Activated CD4-positive, alpha-beta T cell treated with anti-CD3 and anti-CD28 coated beads, Interleukin-2, amount 50 U/mL, for 16 hours (primary cell): Measurements from ENCODE around the gene KRTAP10-2.
"Not testable (repeated sequence)": the region's sequence is repeated elsewhere in the genome, so short reads cannot be mapped to it uniquely, and the experiment has no call there.

Source experiments
- DNase-seq: peaks from one replicate; pipeline ENCODE4 v3.0.0-alpha.2; 2020

Gene KRTAP10-2

DNA sequence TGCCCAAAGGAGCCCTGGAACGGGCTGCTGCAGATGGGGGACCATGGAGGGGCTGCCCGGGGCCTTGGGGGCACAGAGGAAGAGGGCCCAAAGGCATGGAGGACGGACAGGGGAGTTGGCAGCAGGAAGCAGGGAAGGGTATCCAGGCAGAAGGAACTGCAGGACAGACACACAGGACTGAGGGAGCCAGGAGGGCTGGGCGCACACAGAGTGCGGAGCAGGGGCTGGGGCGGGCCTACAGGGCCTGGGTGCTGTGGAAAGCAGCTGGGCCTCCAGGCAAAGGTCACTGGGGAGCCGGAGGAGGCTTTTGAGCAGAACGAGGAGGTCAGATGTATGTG is 39.4 kb downstream of the KRTAP10-2 start:
- no peak for DNase-seq

DNA sequence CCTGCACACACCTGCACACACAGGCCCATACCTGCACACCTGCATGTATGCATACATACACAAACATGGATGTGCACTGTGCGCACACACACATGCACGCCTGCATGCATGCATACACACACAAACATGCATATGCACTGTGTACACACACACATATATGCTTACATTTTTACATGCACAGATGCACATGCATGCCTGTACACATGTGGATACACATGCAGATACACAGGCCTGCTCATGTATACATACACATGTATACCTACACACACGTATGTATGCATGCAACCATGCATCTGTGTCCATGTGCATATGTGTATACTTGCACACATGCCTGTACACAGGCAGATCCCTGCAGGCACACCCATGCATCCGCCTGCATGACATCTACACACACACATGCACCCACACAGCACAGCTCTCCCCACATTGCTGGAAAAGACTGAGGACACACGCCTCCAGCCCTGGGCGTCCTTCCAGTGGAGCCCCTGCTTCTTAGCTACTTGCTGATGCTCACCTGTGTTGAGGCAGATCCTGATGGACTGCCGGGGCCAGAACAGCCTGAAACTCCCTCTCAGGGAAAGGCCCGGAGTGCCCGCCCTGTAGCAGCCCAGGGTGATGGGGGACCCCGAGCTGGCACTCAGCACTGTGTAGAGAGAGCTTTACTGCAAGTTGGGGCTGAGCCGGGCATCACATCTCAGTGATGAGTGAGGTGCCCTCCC is 39.9 kb downstream of the KRTAP10-2 start:
- DNase-seq = no peak

DNA sequence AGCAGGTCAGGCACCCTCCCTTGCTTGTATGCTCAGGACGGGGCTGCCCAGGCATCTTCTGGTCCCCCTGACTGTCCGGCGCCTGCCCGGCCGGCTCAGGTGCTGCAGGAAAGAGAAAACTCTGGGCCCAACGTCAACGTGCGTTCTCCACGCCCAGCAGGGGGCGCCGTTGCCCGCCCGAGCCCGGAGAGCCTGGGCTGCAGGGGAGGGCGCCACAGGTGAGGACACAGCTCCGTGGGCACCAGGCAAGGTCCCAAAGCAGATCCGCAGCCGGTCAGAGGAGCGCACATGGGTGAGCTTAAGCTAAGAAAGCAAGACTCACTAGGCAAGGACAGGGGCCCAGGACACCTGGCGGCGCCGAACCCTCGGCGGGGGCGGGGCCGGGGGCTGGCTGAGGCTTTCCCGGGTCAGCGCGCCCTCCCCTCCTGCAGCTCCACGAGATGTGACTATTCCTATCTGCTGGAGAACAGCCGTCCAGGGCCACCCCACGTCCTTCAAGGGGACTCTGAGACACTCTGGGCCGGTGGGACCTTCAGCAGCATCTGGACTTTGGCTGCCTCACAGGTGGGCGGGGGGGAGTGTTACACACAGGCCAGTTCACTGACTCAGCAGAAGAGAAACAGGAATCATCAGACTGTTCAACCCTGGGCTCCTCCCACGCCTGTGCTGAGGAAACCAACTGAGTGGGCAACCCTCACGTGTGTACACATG is 40.6 kb downstream of the KRTAP10-2 start:
- peak; percentile 65 for DNase-seq

DNA sequence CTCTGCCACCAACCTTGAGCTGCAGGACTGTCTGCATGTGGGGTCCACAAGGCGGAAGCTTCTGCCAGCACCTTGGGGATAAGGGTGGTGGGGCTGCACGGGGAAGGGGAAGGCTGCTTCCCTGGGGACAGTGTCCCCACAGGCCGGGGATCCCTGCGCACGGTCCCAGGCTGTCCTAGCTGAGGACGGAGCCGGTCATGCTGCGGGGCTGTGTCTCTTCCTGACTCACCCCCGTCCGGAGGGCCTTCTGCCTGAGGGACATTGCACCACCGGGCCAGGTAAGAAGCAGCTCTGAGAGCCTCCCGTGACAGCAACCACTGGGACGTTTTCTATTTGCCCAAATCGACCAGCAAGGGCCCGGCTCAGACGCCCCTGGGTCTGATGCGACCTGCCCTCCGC is 41.2 kb downstream of the KRTAP10-2 start:
- DNase-seq = no peak

DNA sequence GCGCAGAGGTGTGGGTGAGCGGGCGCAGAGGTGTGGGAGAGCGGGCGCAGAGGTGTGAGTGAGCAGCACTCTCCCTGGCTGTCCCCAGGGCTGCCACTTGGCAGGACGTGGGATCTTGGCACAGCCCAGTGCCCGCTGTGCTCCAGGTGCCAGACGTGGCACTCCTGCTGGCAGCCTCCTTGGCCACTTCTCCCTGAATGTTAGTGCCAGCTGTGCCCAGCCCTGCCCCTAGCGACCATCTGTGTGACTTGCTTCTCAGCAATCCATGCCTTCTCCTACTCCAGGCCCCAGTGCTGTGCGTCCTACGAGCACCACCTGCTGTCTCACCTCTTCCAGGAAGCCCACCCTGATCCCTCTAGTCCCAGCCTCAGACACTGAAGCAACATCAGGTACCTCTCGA is 41.8 kb downstream of the KRTAP10-2 start:
- DNase-seq = no peak

DNA sequence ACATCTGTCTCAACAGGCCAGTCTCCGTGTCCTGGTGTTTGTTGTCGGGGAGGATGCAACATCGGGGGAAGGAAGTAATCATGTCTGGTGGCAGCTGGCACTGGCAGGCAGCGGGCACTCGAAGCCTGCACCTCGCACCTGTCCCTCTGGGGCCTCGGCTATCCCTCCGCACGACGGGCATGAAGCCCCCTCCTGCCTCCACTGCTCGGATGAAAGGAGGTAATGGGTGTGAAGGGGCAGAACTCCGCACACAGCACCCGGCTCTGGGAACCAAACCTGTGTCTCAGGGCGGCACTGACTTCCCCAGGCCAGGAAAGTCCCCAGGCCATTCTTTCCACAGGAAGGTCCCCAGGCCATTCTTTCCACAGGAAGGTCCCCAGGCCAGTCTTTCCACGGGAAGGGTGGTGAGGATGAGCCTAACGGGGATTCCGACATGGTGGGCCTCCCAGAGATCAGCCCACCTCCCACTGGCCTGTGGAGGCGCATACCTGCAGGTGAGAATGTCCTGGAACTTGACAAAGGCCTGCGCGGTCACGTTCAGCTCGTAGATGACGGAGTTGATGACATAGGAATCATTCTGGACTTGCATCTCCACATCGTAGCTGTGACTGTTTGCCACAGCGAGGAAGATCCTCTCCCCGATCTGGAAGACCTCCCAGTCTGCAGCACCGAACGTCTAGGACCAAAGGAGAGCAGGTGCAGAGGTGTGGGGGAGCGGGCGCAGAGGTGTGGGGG is 42.4 kb downstream of the KRTAP10-2 start:
- no peak for DNase-seq

DNA sequence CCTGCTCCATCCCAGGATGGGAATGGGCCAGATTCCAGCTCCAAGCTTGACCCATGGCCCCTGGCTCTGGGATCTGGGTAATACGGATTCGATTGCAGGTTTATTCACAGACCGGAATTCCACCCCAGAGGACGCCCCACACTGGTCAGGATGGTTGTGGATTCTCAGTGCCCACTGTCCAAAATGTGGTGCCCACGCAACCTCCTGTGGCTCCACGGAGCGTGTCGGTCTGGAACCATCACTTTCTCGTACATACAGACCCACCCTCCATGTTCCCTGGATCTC is 42.9 kb downstream of the KRTAP10-2 start:
- no peak for DNase-seq

DNA sequence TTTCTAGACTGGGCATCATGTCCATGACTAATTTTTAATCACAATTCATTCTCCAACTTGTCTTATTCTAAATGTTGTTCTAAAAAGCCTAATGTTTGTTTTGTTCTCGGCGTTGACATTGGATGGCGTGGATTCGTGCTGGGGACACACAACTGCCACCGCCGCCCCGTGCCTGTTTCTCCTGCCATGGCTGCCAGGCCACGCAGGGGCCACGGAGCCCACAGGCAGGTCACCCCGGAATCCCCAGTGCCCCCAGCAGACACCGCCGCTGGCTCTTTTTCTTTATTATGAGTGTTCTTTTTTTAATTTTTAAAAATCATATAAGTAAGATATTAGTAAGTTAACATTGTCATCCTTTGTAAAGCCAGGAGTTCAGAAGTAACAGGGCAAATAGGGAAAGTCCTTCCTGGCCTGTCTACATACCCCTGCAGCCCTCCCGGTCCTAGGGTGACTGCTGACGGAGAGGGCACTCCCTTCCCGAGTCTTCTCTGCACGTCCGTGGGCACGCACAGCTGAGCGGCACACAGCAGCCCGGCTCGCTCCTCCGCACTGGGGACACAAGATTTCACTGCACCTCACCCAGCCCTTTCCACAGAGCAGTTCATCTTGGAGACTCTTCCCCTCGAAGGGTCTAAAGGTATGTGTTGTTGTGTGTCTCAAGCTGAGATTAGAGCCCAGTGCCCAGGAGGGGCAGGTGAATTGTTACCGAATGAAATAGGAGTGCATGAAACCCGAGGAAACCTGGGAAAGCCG is 43.5 kb downstream of the KRTAP10-2 start:
- DNase-seq = no peak

DNA sequence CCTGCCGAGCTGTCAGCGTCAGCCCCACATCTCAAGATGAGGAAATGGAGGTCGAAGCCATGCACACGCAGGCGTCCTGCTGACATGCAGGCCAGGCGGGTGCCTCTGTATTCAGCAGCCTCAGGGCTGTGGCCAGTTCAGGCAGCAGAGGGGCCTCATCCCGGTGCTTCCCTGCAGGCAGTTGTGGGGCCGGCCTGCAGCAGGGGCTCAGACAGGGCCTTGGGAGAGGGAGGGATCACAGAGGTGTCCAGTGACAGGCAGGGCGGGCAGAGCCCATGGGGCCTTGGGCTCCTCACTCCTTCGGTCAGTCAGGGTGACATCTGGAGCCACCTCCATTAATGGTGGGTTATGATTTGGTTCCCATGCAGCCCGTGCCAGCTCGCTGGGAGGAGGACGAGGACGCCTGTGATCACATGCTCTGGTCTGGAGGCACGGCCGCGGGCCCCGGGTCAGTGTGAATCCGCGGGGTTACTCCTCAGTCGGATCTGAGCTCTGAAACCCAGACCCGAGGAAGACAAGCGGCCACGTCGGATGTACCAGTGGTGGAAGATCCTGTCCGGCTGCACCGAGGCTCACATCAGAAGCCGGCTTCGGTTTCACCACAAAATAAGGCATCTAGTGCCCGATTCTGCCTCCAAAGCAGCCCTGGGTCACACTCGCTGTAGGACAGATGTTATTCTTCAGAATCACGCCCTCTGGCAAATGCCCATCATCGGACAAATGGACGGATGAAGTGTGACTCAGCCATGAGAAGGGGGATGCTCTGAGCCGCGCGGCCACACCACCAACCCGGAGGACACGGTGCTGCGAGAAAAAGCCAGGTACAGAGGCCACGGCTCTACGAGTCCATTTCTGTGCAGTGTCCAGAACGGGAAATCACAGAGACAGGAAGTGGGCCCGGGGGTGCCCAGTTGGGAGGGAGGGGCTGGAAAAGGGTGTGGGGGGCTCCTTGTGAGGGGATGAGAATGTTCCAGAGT is 44.7 kb downstream of the KRTAP10-2 start:
- DNase-seq = no peak

DNA sequence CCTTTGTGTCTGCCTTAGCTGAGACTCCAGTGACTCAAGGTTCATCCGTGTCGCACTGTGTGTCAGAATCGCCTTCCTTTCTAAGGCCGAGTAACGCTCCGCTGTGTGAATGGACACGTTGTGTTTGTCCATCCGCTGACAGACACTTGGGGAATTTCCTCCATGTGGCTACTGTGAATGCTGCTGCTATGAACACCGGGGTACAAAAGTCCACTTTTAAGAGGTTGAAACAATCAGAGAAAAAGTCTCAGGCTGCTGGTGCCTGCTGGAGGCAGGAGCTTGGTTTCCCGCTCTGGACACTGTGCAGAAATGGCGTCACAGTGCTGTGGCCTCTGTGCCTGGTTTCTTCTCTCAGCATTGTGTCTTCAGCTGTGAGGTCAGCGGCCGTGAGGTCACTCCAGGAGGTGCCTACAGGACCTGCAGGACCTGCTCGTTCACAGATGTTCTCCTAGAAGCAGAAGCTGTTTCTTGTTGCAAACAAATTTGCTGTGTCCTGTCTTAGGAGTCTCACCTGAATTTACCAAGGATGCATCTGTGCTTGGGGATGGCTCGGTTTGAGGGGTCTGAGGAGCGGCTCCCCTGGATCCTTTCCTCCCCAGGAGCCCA is 45.5 kb downstream of the KRTAP10-2 start:
- no peak for DNase-seq

DNA sequence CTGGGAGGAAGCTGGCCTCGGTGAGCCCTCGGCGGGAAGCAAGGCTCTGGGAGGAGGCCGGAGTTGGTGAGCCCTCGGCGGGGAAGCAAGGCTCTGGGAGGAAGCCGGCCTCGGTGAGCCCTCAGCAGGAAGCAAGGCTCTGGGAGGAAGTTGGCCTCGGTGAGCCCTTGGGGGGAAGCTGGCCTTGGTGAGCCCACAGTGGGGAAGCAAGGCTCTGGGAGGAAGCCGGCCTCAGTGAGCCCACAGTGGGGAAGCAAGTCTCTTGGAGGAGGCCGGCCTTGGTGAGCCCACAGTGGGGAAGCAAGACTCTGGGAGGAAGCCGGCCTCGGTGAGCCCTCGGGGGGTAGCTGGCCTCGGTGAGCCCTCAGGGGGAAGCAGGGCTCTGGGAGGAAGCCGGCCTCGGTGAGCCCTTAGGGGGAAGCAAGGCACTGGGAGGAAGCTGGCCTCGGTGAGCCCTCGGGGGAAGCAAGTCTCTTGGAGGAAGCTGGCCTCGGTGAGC is 47.4 kb downstream of the KRTAP10-2 start:
- DNase-seq = no peak

DNA sequence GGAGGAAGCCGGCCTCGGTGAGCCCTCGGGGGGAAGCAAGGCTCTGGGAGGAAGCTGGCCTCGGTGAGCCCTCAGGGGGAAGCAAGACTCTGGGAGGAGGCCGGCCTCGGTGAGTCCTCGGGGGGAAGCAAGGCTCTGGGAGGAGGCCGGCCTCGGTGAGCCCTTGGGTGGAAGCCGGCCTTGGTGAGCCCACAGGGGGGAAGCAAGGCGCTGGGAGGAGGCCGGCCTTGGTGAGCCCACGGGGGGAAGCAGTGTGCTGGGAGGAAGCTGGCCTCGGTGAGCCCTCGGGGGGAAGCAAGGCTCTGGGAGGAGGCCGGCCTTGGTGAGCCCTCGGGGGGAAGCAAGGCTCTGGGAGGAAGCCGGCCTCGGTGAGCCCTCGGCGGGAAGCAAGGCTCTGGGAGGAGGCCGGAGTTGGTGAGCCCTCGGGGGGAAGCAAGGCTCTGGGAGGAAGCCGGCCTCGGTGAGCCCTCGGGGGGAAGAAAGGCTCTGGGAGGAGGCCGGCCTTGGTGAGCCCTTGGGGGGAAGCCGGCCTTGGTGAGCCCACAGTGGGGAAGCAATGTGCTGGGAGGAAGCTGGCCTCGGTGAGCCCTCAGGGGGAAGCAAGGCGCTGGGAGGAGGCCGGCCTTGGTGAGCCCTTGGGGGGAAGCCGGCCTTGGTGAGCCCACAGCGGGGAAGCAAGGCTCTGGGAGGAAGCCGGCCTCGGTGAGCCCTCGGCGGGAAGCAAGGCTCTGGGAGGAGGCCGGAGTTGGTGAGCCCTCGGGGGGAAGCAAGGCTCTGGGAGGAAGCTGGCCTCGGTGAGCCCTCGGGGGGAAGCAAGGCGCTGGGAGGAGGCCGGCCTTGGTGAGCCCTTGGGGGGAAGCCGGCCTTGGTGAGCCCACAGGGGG is 48.1 kb downstream of the KRTAP10-2 start:
- not testable (repeated sequence) for DNase-seq

DNA sequence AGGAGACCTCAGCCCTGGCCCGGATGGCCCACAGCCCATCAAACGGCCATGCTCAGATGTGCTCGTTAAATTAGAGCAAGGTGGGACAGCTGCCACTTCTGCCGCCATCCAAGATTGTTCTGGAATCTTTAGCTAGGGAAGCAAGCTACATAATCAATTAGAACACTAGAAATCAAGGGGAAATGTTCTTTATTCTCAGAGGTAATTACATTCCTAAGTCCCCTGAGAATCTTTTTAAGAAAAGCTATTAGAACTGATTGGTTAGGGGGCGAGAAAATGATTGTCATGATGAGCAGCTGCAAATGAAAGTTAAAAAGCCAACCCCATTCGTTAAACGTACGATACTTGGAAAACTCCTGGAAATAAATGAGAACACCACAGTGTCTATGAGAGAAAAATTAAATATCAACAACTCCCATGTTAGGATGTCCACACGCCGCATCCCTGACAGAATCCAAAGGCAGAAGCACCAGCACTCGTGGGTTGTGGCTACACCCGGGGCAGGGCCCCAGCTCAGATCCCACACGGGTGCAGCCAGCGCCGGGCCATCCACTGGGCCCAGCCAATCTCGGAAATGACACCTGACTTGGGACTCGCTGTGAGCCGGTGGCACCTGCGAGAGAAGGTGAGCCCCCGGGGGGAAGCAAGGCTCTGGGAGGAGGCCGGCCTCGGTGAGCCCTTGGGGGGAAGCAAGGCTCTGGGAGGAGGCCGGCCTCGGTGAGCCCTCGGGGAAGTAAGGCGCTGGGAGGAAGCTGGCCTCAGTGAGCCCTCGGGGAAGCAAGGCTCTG is 48.9 kb downstream of the KRTAP10-2 start:
- DNase-seq = no peak
